DMS153 (cell line): Measurements from ENCODE around the gene ACAA2.
A peak's percentile ranks its signal among the peaks of the same experiment; 100 is the strongest.
"Not testable (repeated sequence)": the region's sequence is repeated elsewhere in the genome, so short reads cannot be mapped to it uniquely, and the experiment has no call there.

Experiments used
- DNase-seq: peaks from one replicate; lab custom pipeline; 2025; lab: John Stamatoyannopoulos, UW

Gene ACAA2

GRCh38 chr18:49845629-49846360 is 32.5 kb upstream of the ACAA2 start:
- no peak for DNase-seq

GRCh38 chr18:49844903-49845302 is 31.6 kb upstream of the ACAA2 start:
- DNase-seq, result no peak

DNA sequence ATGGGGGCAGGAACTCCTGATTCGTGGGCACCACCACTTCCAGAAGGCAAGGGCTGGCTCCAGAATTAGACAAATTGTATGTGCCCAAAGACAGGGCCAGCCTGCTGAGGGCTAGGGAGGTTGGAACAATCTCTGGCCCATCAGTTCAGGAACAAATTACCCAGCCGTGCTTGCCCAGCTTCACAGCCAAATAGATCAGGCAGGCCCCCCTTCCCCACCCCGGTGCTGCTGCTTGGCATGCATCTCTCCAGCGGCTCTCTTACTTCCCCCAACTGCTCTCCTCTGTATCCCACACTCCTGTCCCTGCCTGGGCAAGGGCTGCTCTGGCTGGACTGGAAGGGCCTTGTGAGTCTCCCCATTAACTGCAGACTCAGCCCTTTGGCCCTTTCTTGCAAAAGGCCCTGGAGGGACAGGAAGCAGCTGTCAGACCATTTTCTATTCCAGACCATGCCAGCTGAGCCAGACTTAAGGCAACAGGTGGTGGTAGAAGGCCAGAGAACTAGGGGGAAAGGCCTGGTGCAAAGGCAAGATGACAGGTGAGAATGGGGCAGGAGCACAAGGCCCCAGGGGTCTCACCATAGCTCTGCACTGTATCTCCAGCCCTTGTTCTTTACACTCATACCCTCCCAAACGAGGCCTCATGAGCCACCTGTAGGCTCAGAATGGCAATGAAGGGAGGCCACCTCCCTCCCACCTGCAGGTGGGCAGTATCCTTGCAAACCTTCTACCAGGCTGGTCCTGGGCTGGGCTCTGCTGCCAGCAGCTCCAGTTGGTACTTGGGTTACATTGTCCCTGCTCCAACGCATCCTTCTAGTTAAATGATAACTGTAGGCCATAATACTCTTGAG is 30.7 kb upstream of the ACAA2 start:
- no peak for DNase-seq

- DNase-seq, result no peak
Observed at GRCh38 chr18:49843131-49843530, 29.8 kb upstream of the ACAA2 start.

GRCh38 chr18:49842656-49843055 is 29.3 kb upstream of the ACAA2 start:
- DNase-seq, result no peak

GRCh38 chr18:49841236-49842217 is 28.2 kb upstream of the ACAA2 start:
- no peak for DNase-seq

- DNase-seq, result no peak
Observed at GRCh38 chr18:49839012-49839411, 25.7 kb upstream of the ACAA2 start.

DNA sequence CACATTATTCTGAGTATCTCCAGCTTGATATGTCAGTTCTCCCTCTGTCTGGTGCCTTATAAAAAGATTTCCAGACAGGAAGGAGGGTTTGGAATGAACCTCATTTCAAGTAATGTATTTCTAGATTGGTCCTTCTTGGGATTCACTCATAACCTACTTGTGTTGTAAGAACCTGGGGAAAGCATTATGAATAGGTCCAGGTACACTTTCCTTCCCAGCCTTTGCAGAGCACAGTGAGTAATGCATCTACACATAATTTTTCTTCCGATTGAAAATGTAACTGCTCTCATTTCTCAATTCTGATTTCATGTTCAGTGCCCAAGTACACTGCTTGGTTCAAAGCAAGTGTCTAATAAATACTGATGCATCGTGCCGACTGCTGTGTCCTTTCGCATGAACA is 25.0 kb upstream of the ACAA2 start:
- DNase-seq, result no peak

- DNase-seq, result no peak
Observed at GRCh38 chr18:49837889-49838288, 24.6 kb upstream of the ACAA2 start.

- DNase-seq, result not testable (repeated sequence)
Observed at GRCh38 chr18:49837316-49837835, 24.0 kb upstream of the ACAA2 start.

GRCh38 chr18:49835405-49835804 is 22.1 kb upstream of the ACAA2 start:
- DNase-seq, result no peak

DNA sequence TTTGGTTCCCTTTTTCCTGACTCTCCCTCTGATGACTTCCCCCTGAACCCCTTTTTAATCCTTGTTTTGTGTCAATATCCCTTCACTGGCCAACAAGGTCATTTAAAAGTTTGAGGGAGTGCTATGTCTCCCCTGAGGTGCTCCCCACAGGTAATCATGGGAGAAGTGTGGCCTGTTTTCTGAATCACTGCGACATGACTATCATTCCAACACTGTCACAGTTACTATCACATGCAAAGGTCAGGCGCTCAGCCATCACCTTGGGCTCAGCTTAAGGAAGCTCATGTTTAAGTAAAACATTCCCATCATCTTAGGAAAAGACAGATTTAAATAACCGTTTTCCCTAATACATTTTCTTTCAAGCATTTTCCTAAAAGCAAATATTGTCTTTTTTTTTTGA is 20.9 kb upstream of the ACAA2 start:
- no peak for DNase-seq

- no peak for DNase-seq
Observed at GRCh38 chr18:49833814-49834213, 20.5 kb upstream of the ACAA2 start.

DNA sequence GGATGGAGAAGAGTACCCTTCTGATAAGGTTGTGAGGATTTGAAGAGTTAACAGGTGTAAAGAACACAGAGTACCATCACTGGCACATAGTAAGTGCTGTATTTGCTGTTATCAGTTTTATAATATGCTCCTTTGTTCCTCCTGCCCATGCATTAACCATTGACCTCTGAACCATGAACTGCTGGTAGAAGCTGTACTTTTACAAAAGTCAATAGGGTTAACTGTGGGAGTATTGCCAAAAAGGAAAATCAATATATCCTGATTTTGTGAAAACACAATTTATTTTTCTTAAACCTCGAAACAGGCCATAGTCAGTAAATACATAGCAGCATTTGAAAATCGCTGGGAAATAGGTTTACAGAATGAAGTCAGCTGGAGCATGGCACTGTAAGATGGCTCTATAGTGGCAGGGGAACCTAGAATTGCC is 18.9 kb upstream of the ACAA2 start:
- no peak for DNase-seq

- no peak for DNase-seq
Observed at GRCh38 chr18:49827996-49828395, 14.7 kb upstream of the ACAA2 start.

DNA sequence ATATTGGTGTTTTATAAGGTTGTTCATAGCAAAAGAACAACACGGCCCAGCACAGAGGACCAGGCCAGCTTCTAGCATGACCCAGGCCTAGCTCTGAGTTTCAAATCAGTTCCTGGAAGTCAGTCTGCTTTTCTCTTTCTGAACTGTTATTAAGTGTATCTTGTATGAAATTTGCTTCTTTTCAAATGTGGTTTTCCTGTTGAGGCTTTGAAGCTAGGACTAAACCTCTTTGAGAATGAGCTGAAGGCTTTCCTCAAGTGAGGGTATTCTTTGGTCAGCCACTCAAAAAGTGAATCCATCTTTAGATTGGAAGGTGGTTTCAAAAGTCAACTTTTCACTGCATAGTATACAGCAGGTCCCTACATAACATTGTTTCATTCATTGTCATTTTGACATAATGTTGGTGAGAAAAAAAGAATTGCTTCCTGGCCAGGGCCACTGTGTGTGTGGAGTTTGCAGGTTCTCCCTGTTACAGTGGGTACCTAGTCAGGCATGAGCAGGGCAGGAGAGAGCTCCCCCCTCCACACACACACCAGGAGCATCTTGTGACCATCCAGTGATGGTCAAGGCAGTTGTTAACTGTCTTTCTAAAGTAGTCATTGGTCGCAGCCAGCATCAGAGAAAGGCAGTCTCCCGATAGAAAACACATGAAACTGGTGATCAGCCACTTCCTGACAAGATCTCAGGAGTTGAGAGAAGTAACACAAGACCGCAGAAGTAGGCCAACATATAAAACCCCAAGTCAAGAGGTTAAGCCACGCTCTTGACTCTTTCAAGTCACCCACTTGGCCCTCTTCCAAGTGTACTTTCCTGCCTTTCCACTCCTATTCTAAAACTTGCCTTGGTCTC is 6.7 kb upstream of the ACAA2 start:
- no peak for DNase-seq

DNA sequence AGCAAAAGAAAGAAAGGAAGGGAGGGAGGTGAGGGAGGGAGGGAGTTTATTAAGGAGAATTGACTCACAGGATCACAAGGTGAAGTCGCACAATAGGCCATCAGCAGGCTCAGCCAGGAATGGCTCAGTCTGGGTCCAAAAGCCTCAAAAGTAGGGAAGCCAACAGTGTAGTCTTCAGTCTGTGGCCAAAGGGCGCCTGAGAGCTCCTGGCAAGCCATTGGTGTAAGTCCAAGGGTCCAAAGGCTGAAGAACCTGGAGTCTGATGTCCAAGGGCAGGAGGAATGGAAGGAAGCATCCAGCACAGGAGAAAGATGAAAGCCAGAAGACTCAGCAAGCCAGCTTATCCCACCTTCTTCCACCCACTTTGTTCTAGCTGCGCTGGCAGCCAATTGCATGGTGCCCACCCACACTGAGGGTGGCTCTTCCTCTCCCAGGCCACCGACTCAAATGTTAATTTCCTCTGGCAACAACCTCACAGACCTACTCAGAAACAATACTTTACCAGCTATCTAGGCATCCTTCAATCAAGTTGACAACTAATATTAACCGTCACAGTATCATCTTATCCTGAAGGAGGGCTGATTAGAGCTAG is 5.8 kb upstream of the ACAA2 start:
- DNase-seq, result no peak

DNA sequence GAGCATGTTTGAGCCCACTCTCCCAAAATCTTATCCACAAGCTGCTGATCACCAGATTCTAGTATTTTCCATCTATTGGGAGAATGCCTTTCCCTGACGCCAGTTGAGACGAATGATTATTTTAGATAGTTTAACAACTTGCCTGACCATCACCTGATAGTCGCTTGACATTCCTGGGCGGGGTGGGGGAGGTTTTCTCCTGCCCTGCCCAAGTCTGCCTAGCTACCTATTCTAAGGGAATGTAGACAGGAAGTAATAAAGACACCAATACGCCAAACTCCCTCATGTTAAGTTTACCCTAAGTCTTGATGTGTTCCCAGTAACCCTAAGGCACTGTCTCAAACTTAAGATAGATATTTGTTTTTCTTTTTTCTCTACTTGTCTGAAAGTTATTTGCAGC is 4.6 kb upstream of the ACAA2 start:
- DNase-seq, result no peak

DNA sequence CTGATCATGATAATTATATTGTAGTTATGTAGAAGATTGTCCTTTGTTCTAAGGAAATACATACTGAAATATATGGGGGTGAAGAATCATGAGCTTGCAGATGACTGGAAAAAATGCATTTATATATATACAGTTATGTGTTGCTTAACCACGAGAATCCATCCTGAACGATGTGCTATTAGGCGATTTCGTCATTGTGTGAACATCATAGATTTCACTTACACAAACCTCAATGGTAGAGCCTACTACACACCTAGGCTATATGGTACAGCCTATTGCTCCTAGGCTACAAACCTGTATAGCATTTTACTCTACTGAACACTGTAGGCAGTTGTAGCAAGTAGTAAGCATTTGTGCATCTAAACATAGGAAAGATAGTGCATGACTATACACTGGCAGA is 2.6 kb upstream of the ACAA2 start:
- no peak for DNase-seq

GRCh38 chr18:49814147-49814499 is 790 bp upstream of the ACAA2 start:
- DNase-seq, result peak; percentile 34

DNA sequence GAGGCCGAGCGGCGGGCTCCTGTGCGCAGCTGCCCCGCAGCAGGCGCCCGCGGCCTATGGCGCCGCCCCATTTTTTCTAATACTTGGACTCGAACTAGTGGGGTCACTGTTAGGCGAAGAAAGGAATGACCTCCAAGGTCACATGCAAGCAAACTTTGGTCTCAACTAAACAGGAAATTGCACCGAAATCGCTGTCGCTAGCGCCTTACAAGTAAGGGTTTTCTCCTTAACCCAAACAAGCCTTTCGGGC is 339 bp downstream of the ACAA2 start:
- DNase-seq, result peak; percentile 15
